HL-60 (cell line): Measurements from ENCODE around the gene USP44.

ENCODE experiments used
- DNase-seq, 2 experiments: peaks; one replicate each; pipeline ENCODE4 v3.0.0-alpha.2; 2010 to 2020; ENCODE audit warnings: low read depth in 1 of 2, low spot score in 1 of 2
- H3K27ac ChIP-seq: fragments of 250-450 bp; sonication (Bioruptor Pico); replicated peaks from 2 replicates; pipeline ENCODE4 v1.5.1; 2020; ENCODE audit warnings: mild to moderate bottlenecking, moderate library complexity
- H3K27me3 ChIP-seq: fragments of 250-450 bp; sonication (Bioruptor Pico); 2 replicates; pipeline ENCODE4 v1.5.1; 2021; ENCODE audit warnings: mild to moderate bottlenecking, moderate library complexity; ENCODE audit not compliant: insufficient read depth, poor library complexity, severe bottlenecking
- H3K4me3 ChIP-seq: replicated peaks from 2 replicates; pipeline ENCODE4 v1.5.1; 2011; ENCODE audit warnings: mild to moderate bottlenecking, control low read depth, low read length; ENCODE audit not compliant: insufficient read depth
- CTCF ChIP-seq: IDR thresholded peaks from one replicate; pipeline ENCODE4 v1.5.1; 2011; ENCODE audit warnings: low read length, control low read depth, inconsistent platforms; ENCODE audit not compliant: insufficient read depth
- GABPA ChIP-seq: IDR thresholded peaks from 2 replicates; pipeline ENCODE4 v1.6.1; 2012; ENCODE audit warnings: low read depth
- POLR2AphosphoS5 ChIP-seq: IDR thresholded peaks from 2 replicates; pipeline ENCODE4 v1.6.1; 2012; ENCODE audit warnings: low read depth
- REST ChIP-seq: IDR thresholded peaks from 2 replicates; pipeline ENCODE4 v1.6.1; 2012; ENCODE audit warnings: low read depth; ENCODE audit not compliant: insufficient replicate concordance
- SPI1 ChIP-seq: IDR thresholded peaks from 2 replicates; pipeline ENCODE4 v1.6.1; 2012; ENCODE audit warnings: low read depth, mild to moderate bottlenecking, borderline replicate concordance

Gene USP44

GRCh38 chr12:95473231-95473883 is 77.9 kb downstream of the USP44 start:
- peak in 1 of 2 experiments; percentile 28 for DNase-seq
- Histone ChIP-seq H3K27ac (peak overlapping the region; percentile 93), H3K4me3 (peak overlapping the region; percentile 93), H3K27me3 (no peaks in the 10 kb centered on the region)
- TF ChIP-seq SPI1, result peak; percentile 19; the same call in 1 of the 2 replicates
- TF ChIP-seq CTCF, result no peak
- TF ChIP-seq REST, result no peak

- DNase-seq, result no peak
- Histone ChIP-seq H3K27me3 (no peaks in the 10 kb centered on the region), H3K4me3 (no peak overlapping the region), H3K27ac (no peak overlapping the region)
- no peak for TF ChIP-seq POLR2AphosphoS5
- TF ChIP-seq CTCF, result no peak
- TF ChIP-seq GABPA, result no peak
- TF ChIP-seq REST, result no peak
- no peak for TF ChIP-seq SPI1
Measured at GRCh38 chr12:95470300-95470699, 81.0 kb downstream of the USP44 start.
